Suprapubic skin (tissue), 4 donors: ENCODE data around the gene QSOX1. TPM values are rescaled to one million over a fixed set of nuclear protein-coding genes. Genes with fewer than 3 reads are reported as not detected.
A peak's percentile ranks its signal among the peaks of the same experiment; 100 is the strongest.

Source experiments
- DNase-seq, 2 donors: peaks; one replicate each; pipeline ENCODE4 v3.0.0-alpha.2; 2019; ENCODE audit warnings: low spot score in 2 of 2
- H3K27ac ChIP-seq: fragments of 200-600 bp; sonication (generic); one replicate; pipeline ENCODE4 v1.5.1; 2019
- H3K27me3 ChIP-seq: fragments of 200-600 bp; sonication (generic); one replicate; pipeline ENCODE4 v1.5.1; 2019
- H3K36me3 ChIP-seq: fragments of 200-600 bp; sonication (generic); one replicate; pipeline ENCODE4 v1.5.1; 2019
- H3K4me1 ChIP-seq: fragments of 200-600 bp; sonication (generic); one replicate; pipeline ENCODE4 v1.5.1; 2019
- H3K4me3 ChIP-seq: fragments of 200-600 bp; sonication (generic); one replicate; pipeline ENCODE4 v1.5.1; 2019; ENCODE audit warnings: mild to moderate bottlenecking
- H3K9me3 ChIP-seq: fragments of 200-600 bp; sonication (generic); one replicate; pipeline ENCODE4 v1.5.1; 2019
- CTCF ChIP-seq, 2 donors: fragments of 200-600 bp in 1 of 2; fragments of 450-650 bp in 1 of 2; sonication (generic) in 1 of 2; IDR thresholded peaks; one replicate each; pipeline ENCODE4 v1.5.1; 2016 to 2019; ENCODE audit warnings: antibody characterized with exemption in 2 of 2, mild to moderate bottlenecking in 1 of 2, moderate library complexity in 1 of 2
- EP300 ChIP-seq: sonication (generic); formaldehyde crosslinking; IDR thresholded peaks from one replicate; pipeline ENCODE4 v1.6.1; 2017; ENCODE audit warnings: antibody characterized with exemption
- POLR2A ChIP-seq, 2 donors: fragments of 450-650 bp; IDR thresholded peaks; one replicate each; pipeline ENCODE4 v1.6.1; 2017; ENCODE audit warnings: antibody characterized with exemption in 2 of 2, mild to moderate bottlenecking in 2 of 2, moderate library complexity in 2 of 2
- POLR2AphosphoS5 ChIP-seq, 3 donors: sonication (generic); formaldehyde crosslinking; IDR thresholded peaks; one replicate each; pipeline ENCODE4 v1.6.1; 2017; ENCODE audit warnings: antibody characterized with exemption in 3 of 3
- WGBS: methylation state at CpG from one replicate; pipeline ENCODE4 v1.1.5; 2018; 5-methylcytosine and 5-hydroxymethylcytosine counted together
- total RNA-seq, 4 donors: library from RNA; depleted of rRNA; stranded (reverse); fragments of >200 nt; gene quantifications; one replicate each; pipeline ENCODE4 v1.1.0, GENCODE V29; 2016

QSOX1 gene
- total RNA-seq, 4 donors from 2014 or later: 56.6 to 66.1 (median 61.5) TPM

GRCh38 chr1:180239145-180240096, 84.8 kb downstream of the QSOX1 start:
- Histone ChIP-seq H3K36me3 (no peaks in the 10 kb centered on the region), H3K4me3 (no peak overlapping the region), H3K27ac (no peak overlapping the region), H3K27me3 (peaks cover 99% of the 10 kb centered on the region), H3K9me3 (no peaks in the 10 kb centered on the region), H3K4me1 (peaks cover 19% of the 10 kb centered on the region)
- WGBS: 16% methylated on average over 10 of the region's 10 CpGs
- TF ChIP-seq POLR2AphosphoS5 (IDR thresholded peaks at IDR 0.05): no peak
- TF ChIP-seq CTCF (IDR thresholded peaks at IDR 0.05): no peak
- TF ChIP-seq EP300: no peak
- TF ChIP-seq POLR2A (IDR thresholded peaks at IDR 0.05): no peak
- peak in 1 of 2 donors; percentile 30 for DNase-seq

GRCh38 chr1:180241716-180242544, 87.3 kb downstream of the QSOX1 start:
- H3K36me3 ChIP-seq: no peaks in the 10 kb centered on the region
- no peak overlapping the region for H3K4me3 ChIP-seq
- no peaks in the 10 kb centered on the region for H3K4me1 ChIP-seq
- DNase-seq: no peak
- 64% methylated on average over 8 of the region's 8 CpGs for WGBS
- H3K27me3 ChIP-seq: peaks cover 81% of the 10 kb centered on the region
- TF ChIP-seq POLR2A (IDR thresholded peaks at IDR 0.05) (no peak), CTCF (IDR thresholded peaks at IDR 0.05) (no peak), POLR2AphosphoS5 (IDR thresholded peaks at IDR 0.05) (no peak), EP300 (no peak)
- no peak overlapping the region for H3K27ac ChIP-seq
- H3K9me3 ChIP-seq: no peaks in the 10 kb centered on the region

GRCh38 chr1:180243517-180244221, 89.0 kb downstream of the QSOX1 start:
- no peak for TF ChIP-seq EP300
- no peak for TF ChIP-seq POLR2A (IDR thresholded peaks at IDR 0.05)
- no peak for TF ChIP-seq POLR2AphosphoS5 (IDR thresholded peaks at IDR 0.05)
- TF ChIP-seq CTCF (IDR thresholded peaks at IDR 0.05): no peak

GRCh38 chr1:180244840-180245239, 90.2 kb downstream of the QSOX1 start:
- H3K27me3 ChIP-seq: peaks cover 52% of the 10 kb centered on the region
- WGBS: 85% methylated on average over 5 of the region's 6 CpGs
- no peaks in the 10 kb centered on the region for H3K9me3 ChIP-seq
- no peaks in the 10 kb centered on the region for H3K36me3 ChIP-seq
- no peak overlapping the region for H3K4me3 ChIP-seq
- H3K4me1 ChIP-seq: no peaks in the 10 kb centered on the region
- H3K27ac ChIP-seq: no peak overlapping the region
- no peak for DNase-seq
- TF ChIP-seq EP300 (no peak), POLR2AphosphoS5 (IDR thresholded peaks at IDR 0.05) (no peak), CTCF (IDR thresholded peaks at IDR 0.05) (no peak)

More at GRCh38 chr1:180243517-180244221, 89.0 kb downstream of the QSOX1 start:
- H3K27me3 ChIP-seq: peaks cover 64% of the 10 kb centered on the region
- 83% methylated on average over 11 of the region's 11 CpGs for WGBS
- no peaks in the 10 kb centered on the region for H3K36me3 ChIP-seq
- H3K4me1 ChIP-seq: no peaks in the 10 kb centered on the region
- no peaks in the 10 kb centered on the region for H3K9me3 ChIP-seq
- H3K4me3 ChIP-seq: no peak overlapping the region
- DNase-seq: peak in 1 of 2 donors; percentile 9
- no peak overlapping the region for H3K27ac ChIP-seq
